ENCODE data around the gene GPX2. TPM values are rescaled to one million over a fixed set of nuclear protein-coding genes. Genes with fewer than 3 reads are reported as not detected.

Gene GPX2
- total RNA-seq, 1 donor from 2014 or later, result 0.63 TPM

- no peak for DNase-seq (ENCODE audit: low spot score in 2 of 2, unreplicated experiment in 2 of 2)
- no peak overlapping the region for H3K27ac Mint-ChIP-seq
- H3K27me3 Mint-ChIP-seq (ENCODE audit: low read depth), result no peaks in the 10 kb centered on the region
- H3K4me1 Mint-ChIP-seq, result peaks cover 32% of the 10 kb centered on the region
- no peak overlapping the region for H3K4me3 Mint-ChIP-seq
- TF ChIP-seq CTCF (IDR thresholded peaks at IDR 0.05; ENCODE audit: unreplicated experiment), result no peak
- H3K9me3 Mint-ChIP-seq, result no peaks in the 10 kb centered on the region
- peaks cover 24% of the 10 kb centered on the region for H3K36me3 Mint-ChIP-seq
Measured at GRCh38 chr14:64938972-64939816, 3.4 kb downstream of the GPX2 start.

DNA sequence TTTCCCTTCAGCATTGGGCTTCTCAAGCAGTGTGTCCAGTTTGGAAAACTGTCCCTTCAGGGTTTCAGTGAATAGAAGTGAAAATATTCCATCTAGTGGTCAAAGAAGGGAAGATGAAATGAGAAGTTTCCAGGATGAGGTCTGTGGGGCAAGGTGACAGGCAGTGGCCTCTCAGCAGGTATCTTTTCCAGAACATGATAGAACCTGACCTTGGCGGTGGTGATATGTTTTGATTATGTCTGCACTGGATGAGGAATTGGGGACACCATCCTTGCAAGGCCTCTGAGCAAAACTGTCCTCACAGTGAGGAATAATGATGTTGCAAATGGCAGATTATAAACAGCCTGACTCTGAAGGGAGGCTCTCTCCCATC, 4.7 kb downstream of the GPX2 start:
- no peak for DNase-seq (ENCODE audit: low spot score in 2 of 2, unreplicated experiment in 2 of 2)
- Mint-ChIP-seq H3K4me3 (no peak overlapping the region), H3K27ac (no peak overlapping the region), H3K4me1 (peaks cover 32% of the 10 kb centered on the region), H3K27me3 (ENCODE audit: low read depth) (no peaks in the 10 kb centered on the region), H3K36me3 (peaks cover 25% of the 10 kb centered on the region), H3K9me3 (no peaks in the 10 kb centered on the region)
- TF ChIP-seq CTCF (IDR thresholded peaks at IDR 0.05; ENCODE audit: unreplicated experiment), result no peak

DNA sequence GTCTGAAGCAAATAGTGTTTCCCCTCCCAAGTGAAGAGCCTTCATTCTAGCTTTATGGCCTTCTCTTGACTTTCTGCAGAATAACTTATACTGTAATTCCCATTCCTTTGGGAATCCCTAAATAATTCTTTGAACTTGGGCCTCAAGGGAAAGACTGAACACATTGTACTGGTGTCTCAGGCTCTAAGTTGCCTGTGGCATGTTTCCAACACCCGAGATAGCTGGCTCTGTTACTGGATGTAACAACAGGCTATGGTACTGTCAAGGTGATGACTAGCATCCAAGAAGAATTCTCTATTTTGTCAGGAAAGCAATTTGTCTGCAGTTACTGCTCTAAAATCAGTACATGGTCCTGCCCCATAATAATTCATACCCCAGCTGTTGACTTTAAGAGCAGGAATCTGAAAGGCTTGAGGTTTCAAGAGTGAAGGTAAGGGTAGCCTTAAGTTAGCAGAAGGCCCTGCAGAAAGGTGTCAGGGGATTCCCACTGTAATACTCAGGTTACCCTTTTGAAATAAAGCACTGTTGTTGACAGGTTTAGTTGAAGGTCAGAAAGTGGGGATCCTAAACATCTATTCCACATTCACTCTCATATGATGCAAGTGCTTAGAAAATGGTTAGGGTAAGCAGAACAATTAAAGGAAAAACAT, 5.2 kb downstream of the GPX2 start:
- peak overlapping the region; percentile 77 for H3K27ac Mint-ChIP-seq
- H3K4me1 Mint-ChIP-seq, result peaks cover 32% of the 10 kb centered on the region

DNA sequence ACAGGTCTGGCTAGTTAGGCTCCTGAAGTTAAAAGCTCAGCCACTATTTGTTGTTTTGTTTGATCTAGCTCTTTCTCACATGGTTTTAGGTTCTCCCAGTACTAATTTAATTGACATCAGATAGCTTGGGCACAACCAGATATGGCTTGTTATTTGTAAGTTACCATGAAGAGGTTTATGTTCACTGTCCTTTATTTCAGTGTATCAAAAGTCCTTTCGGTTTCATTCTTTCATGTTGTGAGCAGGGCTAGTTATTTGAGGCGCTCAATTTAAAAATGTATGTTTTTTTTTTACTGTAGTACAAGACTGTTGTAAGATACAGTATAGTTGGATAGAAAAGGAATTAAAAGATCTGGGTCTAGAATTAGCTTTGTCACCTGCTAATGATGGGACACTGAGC, 7.0 kb downstream of the GPX2 start:
- Mint-ChIP-seq H3K4me1 (peaks cover 29% of the 10 kb centered on the region), H3K4me3 (no peak overlapping the region), H3K36me3 (peaks cover 27% of the 10 kb centered on the region), H3K9me3 (no peaks in the 10 kb centered on the region), H3K27me3 (ENCODE audit: low read depth) (no peaks in the 10 kb centered on the region), H3K27ac (no peak overlapping the region)
- no peak for DNase-seq (ENCODE audit: low spot score in 2 of 2, unreplicated experiment in 2 of 2)
- TF ChIP-seq CTCF (IDR thresholded peaks at IDR 0.05; ENCODE audit: unreplicated experiment), result no peak

More for the DNA sequence above, 5.2 kb downstream of the GPX2 start:
- Mint-ChIP-seq H3K9me3 (no peaks in the 10 kb centered on the region), H3K27me3 (ENCODE audit: low read depth) (no peaks in the 10 kb centered on the region), H3K4me3 (no peak overlapping the region), H3K36me3 (peaks cover 27% of the 10 kb centered on the region)
- no peak for DNase-seq (ENCODE audit: low spot score in 2 of 2, unreplicated experiment in 2 of 2)
- TF ChIP-seq CTCF (IDR thresholded peaks at IDR 0.05; ENCODE audit: unreplicated experiment), result no peak

- DNase-seq (ENCODE audit: low spot score in 2 of 2, unreplicated experiment in 2 of 2), result no peak
- Mint-ChIP-seq H3K9me3 (no peaks in the 10 kb centered on the region), H3K36me3 (peaks cover 23% of the 10 kb centered on the region), H3K27me3 (ENCODE audit: low read depth) (no peaks in the 10 kb centered on the region), H3K27ac (no peak overlapping the region), H3K4me3 (no peak overlapping the region), H3K4me1 (peaks cover 30% of the 10 kb centered on the region)
- no peak for TF ChIP-seq CTCF (IDR thresholded peaks at IDR 0.05; ENCODE audit: unreplicated experiment)
Measured at GRCh38 chr14:64934338-64934929, 8.1 kb downstream of the GPX2 start.
